GM19239 (cell line): Measurements from ENCODE around the gene LRRK1.

ENCODE experiments used
- DNase-seq: peaks from one replicate; pipeline ENCODE4 v3.0.0; 2011; ENCODE audit warnings: low spot score; ENCODE audit not compliant: insufficient read length
- FAIRE-seq: peaks from 2 replicates; lab custom pipeline; 2011; peaks lifted over from hg19 to GRCh38; lab: Jason Lieb, UNC

The LRRK1 gene

GRCh38 chr15:101100593-101101442, 181.7 kb downstream of the LRRK1 start:
- FAIRE-seq, result no peak
- no peak for DNase-seq

- DNase-seq (no peak), FAIRE-seq (no peak)
These were observed 182.5 kb downstream of the LRRK1 start for GRCh38 chr15:101101676-101102075.

- DNase-seq (no peak), FAIRE-seq (no peak)
These were observed 183.6 kb downstream of the LRRK1 start for GRCh38 chr15:101102746-101103145.

GRCh38 chr15:101103598-101103997, 184.4 kb downstream of the LRRK1 start:
- DNase-seq, result no peak
- no peak for FAIRE-seq

GRCh38 chr15:101104141-101104540, 185.0 kb downstream of the LRRK1 start:
- no peak for FAIRE-seq
- no peak for DNase-seq

GRCh38 chr15:101105059-101105891, 186.1 kb downstream of the LRRK1 start:
- no peak for DNase-seq

GRCh38 chr15:101107101-101107500, 187.9 kb downstream of the LRRK1 start:
- FAIRE-seq (no peak), DNase-seq (no peak)

More at GRCh38 chr15:101105059-101105891, 186.1 kb downstream of the LRRK1 start:
- no peak for FAIRE-seq

GRCh38 chr15:101107625-101108460, 188.7 kb downstream of the LRRK1 start:
- FAIRE-seq (no peak), DNase-seq (no peak)

GRCh38 chr15:101108461-101108775, 189.3 kb downstream of the LRRK1 start:
- FAIRE-seq (no peak), DNase-seq (no peak)

- DNase-seq, result no peak
- no peak for FAIRE-seq
These were observed 189.6 kb downstream of the LRRK1 start for GRCh38 chr15:101108791-101109190.

GRCh38 chr15:101110681-101111569, 191.8 kb downstream of the LRRK1 start:
- FAIRE-seq, result no peak
- DNase-seq, result no peak

- DNase-seq, result no peak
- FAIRE-seq, result no peak
These were observed 192.6 kb downstream of the LRRK1 start for GRCh38 chr15:101111570-101112262.

- DNase-seq, result no peak
- FAIRE-seq, result no peak
These were observed 193.4 kb downstream of the LRRK1 start for GRCh38 chr15:101112336-101113113.

- FAIRE-seq, result no peak
- DNase-seq, result no peak
These were observed 194.2 kb downstream of the LRRK1 start for GRCh38 chr15:101113114-101114005.

- FAIRE-seq (no peak), DNase-seq (no peak)
These were observed 195.0 kb downstream of the LRRK1 start for GRCh38 chr15:101114166-101114565.

- DNase-seq (no peak), FAIRE-seq (no peak)
These were observed 195.5 kb downstream of the LRRK1 start for GRCh38 chr15:101114610-101115009.

- DNase-seq (no peak), FAIRE-seq (no peak)
These were observed 196.2 kb downstream of the LRRK1 start for GRCh38 chr15:101115393-101115785.
